ENCODE measurements around the gene PRKAR2A.
"Not testable (repeated sequence)": the region's sequence is repeated elsewhere in the genome, so short reads cannot be mapped to it uniquely, and the experiment has no call there.

Gene PRKAR2A

DNA sequence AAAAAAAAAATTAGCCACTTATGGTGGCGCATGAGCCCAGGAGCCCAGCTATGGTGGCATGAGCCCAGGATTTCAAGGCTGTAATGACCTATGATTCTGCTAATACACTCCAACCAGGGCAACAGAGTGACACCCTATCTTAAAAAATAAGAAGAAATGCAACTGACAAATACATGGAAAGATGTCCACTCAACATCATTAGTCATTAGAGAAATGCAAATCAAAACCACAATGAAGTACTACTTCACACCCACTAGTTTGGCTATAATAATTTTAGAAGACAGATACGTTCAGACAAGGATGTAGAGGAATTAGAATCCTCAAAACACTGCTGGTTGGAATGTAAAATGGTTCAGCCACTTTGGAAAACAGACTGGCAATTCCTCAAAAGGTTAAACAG is 10.5 kb downstream of the PRKAR2A start:
- TF ChIP-seq, protein P1, sequence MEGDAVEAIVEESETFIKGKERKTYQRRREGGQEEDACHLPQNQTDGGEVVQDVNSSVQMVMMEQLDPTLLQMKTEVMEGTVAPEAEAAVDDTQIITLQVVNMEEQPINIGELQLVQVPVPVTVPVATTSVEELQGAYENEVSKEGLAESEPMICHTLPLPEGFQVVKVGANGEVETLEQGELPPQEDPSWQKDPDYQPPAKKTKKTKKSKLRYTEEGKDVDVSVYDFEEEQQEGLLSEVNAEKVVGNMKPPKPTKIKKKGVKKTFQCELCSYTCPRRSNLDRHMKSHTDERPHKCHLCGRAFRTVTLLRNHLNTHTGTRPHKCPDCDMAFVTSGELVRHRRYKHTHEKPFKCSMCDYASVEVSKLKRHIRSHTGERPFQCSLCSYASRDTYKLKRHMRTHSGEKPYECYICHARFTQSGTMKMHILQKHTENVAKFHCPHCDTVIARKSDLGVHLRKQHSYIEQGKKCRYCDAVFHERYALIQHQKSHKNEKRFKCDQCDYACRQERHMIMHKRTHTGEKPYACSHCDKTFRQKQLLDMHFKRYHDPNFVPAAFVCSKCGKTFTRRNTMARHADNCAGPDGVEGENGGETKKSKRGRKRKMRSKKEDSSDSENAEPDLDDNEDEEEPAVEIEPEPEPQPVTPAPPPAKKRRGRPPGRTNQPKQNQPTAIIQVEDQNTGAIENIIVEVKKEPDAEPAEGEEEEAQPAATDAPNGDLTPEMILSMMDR (IDR thresholded peaks at IDR 0.05; ENCODE audit: low read depth, low read length) = no peak
- H3K4me3 ChIP-seq (ENCODE audit: low read depth, low read length) = no peak overlapping the region

DNA sequence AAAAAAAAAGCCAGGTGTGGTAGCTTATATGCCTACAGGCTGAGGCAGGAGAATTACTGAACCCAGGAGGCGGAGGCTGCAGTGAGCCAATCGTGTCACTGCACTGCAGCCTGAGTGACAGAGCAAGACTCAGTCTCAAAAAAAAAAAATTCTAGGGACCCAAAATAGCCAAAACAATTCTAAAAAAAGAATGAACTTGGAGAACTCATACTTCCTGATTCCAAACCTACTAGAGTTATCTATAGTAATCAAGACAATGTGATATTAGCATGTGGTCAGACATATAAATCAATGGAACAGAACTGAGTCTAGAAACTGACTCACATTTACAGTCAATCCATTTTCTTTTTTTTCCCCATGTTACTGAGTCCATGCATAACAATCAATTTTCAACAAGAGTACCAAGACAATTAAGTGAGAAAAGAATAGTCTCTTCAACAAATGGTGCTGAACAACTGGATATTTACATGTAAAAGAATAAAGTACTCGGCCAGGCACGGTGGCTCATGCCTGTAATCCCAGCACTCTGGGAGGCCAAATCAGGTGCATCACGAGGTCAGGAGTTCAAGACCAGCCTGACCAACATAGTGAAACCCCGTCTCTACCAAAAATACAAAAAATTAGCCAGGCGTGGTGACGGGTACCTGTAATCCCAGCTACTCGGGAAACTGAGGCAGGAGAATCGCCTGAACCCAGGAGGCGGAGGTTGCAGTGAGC is 11.9 kb downstream of the PRKAR2A start:
- TF ChIP-seq, protein P1 (IDR thresholded peaks at IDR 0.05; ENCODE audit: low read depth, low read length) = no peak
- H3K4me3 ChIP-seq (ENCODE audit: low read depth, low read length) = no peak overlapping the region

DNA sequence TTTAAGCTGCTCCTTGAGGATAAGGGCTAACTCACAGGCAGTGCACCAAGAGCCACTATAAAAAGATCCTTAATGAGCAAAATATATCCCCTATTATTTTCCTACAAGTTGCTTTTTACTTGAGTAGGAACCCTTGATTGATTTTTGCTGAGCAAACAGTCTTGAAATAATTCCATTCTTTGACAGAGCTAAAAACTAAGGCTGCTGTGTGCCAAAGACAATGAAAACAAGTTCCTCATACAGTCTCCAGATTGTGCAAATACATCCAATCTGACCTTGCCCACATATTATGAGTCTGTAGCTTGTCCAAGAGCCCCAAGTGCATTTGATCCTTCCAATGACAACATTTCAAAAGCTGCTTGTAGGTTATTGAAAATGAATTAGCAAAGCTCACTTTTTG is 15.0 kb downstream of the PRKAR2A start:
- H3K4me3 ChIP-seq (ENCODE audit: low read depth, low read length) = no peak overlapping the region
- TF ChIP-seq, protein P1 (IDR thresholded peaks at IDR 0.05; ENCODE audit: low read depth, low read length) = no peak

DNA sequence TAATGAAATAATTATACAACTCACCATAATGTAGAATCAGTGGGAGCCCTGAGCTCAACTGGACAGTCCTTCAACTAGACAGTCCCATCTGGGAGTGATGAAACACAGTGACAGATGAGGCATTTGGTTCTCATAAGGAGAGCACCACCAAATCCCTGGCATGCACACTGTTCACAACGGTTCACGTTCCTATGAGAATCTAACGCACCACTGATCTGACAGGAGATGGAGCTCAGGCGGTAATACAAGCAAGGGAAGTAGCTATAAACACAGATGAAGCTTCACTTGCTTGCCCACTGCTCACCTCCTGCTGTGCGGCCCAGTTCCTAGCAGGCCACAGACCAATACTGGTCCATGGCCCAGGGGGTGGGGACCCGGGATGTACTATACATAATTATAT is 17.0 kb downstream of the PRKAR2A start:
- TF ChIP-seq, protein P1 (IDR thresholded peaks at IDR 0.05; ENCODE audit: low read depth, low read length) = no peak
- H3K4me3 ChIP-seq (ENCODE audit: low read depth, low read length) = no peak overlapping the region

DNA sequence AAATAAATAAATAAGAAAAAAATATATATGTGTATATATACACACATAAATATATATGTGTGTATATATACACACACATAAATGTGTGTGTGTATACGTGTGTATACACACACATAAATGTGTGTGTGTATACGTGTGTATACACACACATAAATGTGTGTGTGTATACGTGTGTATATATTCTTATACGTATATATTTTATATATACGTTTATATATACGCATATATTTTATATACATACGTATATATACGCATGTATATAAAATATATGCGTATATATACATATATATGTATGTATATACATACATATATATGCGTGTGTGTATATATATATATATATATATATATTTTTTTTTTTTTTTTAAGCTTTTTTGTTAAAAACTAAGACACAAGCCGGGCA is 18.1 kb downstream of the PRKAR2A start:
- not testable (repeated sequence) for H3K4me3 ChIP-seq (ENCODE audit: low read depth, low read length)

DNA sequence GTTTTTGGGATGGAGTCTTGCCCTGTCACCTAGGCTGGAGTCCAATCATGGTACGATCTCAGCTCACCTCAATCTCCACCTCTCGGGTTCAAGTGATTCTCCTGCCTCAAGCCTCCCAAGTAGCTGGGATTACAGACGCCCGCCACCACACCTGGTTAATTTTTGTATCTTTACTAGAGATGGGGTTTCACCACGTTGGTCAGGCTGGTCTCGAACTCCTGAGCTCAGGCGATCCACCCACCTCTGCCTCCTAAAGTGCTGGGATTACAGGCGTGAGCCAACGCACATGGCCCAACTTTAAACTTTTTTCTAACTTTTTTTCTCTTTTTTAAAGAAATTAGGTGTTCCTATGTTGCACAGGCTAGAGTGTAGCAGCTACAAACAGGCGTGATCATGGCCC is 19.8 kb downstream of the PRKAR2A start:
- not testable (repeated sequence) for H3K4me3 ChIP-seq (ENCODE audit: low read depth, low read length)

DNA sequence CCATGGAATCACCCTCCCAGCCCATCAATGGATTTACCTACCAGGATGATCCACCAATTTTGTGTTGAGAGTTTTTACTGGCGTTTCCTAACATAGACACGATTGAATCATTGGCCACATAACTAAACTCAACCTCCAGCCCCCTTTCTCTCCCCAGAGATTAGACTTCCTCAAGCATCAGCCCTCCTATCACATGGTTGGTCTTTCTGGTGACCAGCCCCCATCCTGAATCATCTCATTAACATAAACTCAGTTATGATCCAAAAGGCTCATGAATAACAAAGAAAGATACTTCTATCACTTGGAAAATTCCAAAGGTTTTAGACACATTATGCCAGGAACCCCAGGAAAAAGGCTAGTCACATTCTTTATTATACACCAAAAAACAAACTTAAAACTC is 21.2 kb downstream of the PRKAR2A start:
- TF ChIP-seq, protein P1 (IDR thresholded peaks at IDR 0.05; ENCODE audit: low read depth, low read length) = no peak
- H3K4me3 ChIP-seq (ENCODE audit: low read depth, low read length) = no peak overlapping the region

DNA sequence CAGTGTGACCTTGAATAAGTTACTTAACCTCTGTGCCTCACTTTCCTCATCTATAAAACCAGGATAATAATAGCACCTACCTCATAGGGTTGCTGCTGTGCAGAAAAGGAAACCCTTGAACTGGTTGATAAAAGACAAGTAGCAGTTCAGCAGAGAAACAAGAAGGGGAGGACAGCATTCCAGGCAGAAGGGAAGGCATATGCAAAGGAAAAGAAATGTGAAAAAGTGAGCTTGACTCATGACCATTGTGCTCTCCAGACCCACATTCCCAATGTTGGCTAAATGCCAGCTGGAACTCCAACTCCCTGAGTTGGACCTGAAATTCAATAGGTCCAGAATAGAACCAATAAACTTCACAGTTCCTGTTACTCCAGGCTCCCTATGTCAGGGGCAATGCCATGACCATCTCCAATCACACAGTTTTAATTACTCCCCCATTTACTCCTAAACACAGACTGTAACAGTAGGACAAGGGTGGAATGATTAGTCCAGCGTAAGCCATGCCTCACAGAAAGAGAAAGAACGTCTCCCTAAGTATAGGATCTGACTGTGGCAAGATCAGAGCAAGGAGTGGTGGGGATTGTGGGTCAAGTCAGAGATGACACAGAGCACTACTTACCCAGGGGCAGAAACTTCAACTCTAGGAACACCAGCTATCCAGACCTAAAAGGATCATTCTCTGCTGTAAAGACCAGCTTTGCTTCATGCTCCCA is 26.9 kb downstream of the PRKAR2A start:
- no peak overlapping the region for H3K4me3 ChIP-seq (ENCODE audit: low read depth, low read length)
- TF ChIP-seq, protein P1 (IDR thresholded peaks at IDR 0.05; ENCODE audit: low read depth, low read length) = no peak
